ENCODE results near the gene SPATA12.
A peak's percentile ranks its signal among the peaks of the same experiment; 100 is the strongest.

The SPATA12 gene

DNA sequence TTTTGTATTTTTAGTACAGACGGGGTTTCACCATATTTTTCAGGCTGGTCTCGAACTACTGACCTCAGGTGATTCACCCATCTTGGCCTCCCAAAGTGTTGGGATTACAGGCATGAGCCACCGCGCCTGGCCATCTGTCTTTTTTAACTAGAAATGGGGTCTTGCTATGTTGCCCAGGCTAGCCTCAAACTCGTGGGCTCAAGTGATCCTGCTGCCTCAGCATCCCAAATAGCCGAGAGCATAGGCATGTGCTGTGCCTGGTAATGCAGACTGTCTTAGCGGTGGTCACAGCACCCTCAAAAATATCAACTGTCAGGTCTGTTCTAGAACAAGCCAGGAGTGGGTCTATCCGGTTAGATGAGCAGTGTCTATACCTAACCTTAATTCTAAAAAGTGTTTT, 48.2 kb downstream of the SPATA12 start:
- Histone ChIP-seq H3K9me3 (ENCODE audit: control insufficient read depth, low read length) (no peaks in the 10 kb centered on the region), H3K4me2 (ENCODE audit: low read length) (no peak overlapping the region), H3K79me2 (no peaks in the 10 kb centered on the region), H3K4me3 (ENCODE audit: low read depth, low read length) (no peak overlapping the region), H3K36me3 (ENCODE audit: control insufficient read depth, insufficient read depth, low read length) (no peaks in the 10 kb centered on the region), H3K4me1 (peaks cover 11% of the 10 kb centered on the region), H3K27me3 (ENCODE audit: control insufficient read depth, insufficient read depth, low read length) (no peaks in the 10 kb centered on the region), H3K9ac (no peak overlapping the region), H2AFZ (no peak overlapping the region), H3K27ac (no peak overlapping the region)
- TF ChIP-seq, protein P1, sequence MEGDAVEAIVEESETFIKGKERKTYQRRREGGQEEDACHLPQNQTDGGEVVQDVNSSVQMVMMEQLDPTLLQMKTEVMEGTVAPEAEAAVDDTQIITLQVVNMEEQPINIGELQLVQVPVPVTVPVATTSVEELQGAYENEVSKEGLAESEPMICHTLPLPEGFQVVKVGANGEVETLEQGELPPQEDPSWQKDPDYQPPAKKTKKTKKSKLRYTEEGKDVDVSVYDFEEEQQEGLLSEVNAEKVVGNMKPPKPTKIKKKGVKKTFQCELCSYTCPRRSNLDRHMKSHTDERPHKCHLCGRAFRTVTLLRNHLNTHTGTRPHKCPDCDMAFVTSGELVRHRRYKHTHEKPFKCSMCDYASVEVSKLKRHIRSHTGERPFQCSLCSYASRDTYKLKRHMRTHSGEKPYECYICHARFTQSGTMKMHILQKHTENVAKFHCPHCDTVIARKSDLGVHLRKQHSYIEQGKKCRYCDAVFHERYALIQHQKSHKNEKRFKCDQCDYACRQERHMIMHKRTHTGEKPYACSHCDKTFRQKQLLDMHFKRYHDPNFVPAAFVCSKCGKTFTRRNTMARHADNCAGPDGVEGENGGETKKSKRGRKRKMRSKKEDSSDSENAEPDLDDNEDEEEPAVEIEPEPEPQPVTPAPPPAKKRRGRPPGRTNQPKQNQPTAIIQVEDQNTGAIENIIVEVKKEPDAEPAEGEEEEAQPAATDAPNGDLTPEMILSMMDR (IDR thresholded peaks at IDR 0.05): no peak

DNA sequence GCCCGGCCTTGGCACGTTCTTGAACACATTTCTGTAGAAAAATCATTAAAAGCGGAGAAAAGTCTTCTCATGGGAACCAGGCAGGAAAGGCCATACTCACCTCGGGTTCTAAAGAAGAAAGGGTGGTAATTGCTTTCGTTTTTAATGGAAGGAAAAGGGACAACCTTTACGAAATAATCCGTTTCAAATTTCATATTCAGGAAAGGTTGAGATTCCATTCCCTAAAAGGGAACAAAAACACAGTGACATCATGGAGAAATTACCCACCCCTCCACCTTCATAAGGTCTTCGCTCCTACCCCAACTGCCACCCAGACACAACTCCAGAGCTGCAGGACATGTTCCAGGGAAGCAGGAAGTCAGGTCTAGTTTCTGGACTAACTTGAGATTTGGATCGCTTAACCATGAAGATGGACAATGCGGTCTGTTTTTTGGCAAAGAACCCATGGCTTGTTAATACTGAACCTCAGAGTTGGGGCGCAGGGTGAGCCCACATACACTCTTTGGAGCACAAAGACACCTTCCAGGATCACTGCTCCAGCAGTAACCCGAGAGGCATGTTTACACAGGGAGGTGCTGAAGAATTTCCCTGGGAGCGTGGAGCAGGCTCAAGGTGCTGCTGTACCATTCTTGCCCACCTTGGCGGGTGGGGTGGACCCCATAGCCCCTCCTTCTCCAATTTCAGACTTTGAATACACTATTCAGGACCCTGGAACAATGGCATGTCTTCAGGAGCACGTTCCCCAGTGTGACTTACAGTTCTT, 49.2 kb downstream of the SPATA12 start:
- H3K79me2 ChIP-seq: no peaks in the 10 kb centered on the region
- H2AFZ ChIP-seq: peak overlapping the region; percentile 42
- no peaks in the 10 kb centered on the region for H3K27me3 ChIP-seq (ENCODE audit: control insufficient read depth, insufficient read depth, low read length)
- TF ChIP-seq, protein P1 (IDR thresholded peaks at IDR 0.05): no peak
- no peaks in the 10 kb centered on the region for H3K36me3 ChIP-seq (ENCODE audit: control insufficient read depth, insufficient read depth, low read length)
- H3K4me3 ChIP-seq (ENCODE audit: low read depth, low read length): no peak overlapping the region
- H3K27ac ChIP-seq: peak overlapping the region; percentile 3
- peak overlapping the region; percentile 32 for H3K4me2 ChIP-seq (ENCODE audit: low read length)
- no peaks in the 10 kb centered on the region for H3K9me3 ChIP-seq (ENCODE audit: control insufficient read depth, low read length)
- H3K9ac ChIP-seq: no peak overlapping the region
- peaks cover 11% of the 10 kb centered on the region for H3K4me1 ChIP-seq

DNA sequence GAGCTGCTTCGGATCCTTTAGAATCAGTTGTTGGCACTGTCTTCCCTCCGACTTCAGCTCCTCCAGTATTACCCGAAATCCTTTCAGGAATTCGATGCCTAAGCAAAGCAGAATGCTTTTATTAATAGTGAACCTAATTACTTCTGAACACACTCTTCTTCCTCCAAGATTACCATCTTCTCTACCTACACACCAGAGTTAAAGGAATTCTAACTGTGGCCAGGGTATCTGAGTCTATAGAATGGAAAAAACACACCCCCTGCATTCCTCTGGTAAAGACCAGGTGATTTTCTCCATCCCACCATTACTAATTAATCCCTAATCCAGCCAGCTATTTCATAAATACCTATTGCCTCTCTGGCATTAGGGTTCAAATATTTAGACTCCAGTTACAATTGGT, 49.8 kb downstream of the SPATA12 start:
- no peaks in the 10 kb centered on the region for H3K27me3 ChIP-seq (ENCODE audit: control insufficient read depth, insufficient read depth, low read length)
- no peaks in the 10 kb centered on the region for H3K9me3 ChIP-seq (ENCODE audit: control insufficient read depth, low read length)
- H3K79me2 ChIP-seq: no peaks in the 10 kb centered on the region
- peak overlapping the region; percentile 3 for H3K27ac ChIP-seq
- H2AFZ ChIP-seq: peak overlapping the region; percentile 42
- H3K4me2 ChIP-seq (ENCODE audit: low read length): no peak overlapping the region
- no peaks in the 10 kb centered on the region for H3K36me3 ChIP-seq (ENCODE audit: control insufficient read depth, insufficient read depth, low read length)
- H3K9ac ChIP-seq: no peak overlapping the region
- TF ChIP-seq, protein P1 (IDR thresholded peaks at IDR 0.05): no peak
- H3K4me1 ChIP-seq: peaks cover 11% of the 10 kb centered on the region
- no peak overlapping the region for H3K4me3 ChIP-seq (ENCODE audit: low read depth, low read length)

DNA sequence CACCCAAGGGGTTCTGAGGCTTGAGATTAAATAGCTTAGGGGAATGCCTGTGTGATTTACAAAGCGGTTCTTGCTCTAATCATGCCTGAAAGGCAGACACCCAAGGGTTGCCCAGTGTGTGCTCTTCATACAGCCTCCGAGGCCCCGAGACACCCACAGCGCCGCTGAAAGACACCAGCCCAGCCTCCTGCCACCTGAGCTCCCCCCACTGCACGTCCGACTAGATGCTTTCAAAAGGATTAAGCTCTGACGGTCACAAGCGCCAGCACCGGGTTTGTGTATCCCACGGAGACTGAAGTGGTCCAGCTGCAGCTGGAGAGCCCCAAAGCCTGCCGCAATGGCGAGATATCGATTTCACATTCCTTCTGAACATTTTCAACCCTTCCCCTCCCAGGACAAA, 50.3 kb downstream of the SPATA12 start:
- H3K27ac ChIP-seq: no peak overlapping the region
- no peaks in the 10 kb centered on the region for H3K27me3 ChIP-seq (ENCODE audit: control insufficient read depth, insufficient read depth, low read length)
- no peak overlapping the region for H2AFZ ChIP-seq
- peaks cover 11% of the 10 kb centered on the region for H3K4me1 ChIP-seq
- no peaks in the 10 kb centered on the region for H3K36me3 ChIP-seq (ENCODE audit: control insufficient read depth, insufficient read depth, low read length)
- no peak overlapping the region for H3K4me2 ChIP-seq (ENCODE audit: low read length)
- no peak overlapping the region for H3K4me3 ChIP-seq (ENCODE audit: low read depth, low read length)
- TF ChIP-seq, protein P1 (IDR thresholded peaks at IDR 0.05): no peak
- H3K9me3 ChIP-seq (ENCODE audit: control insufficient read depth, low read length): no peaks in the 10 kb centered on the region
- H3K9ac ChIP-seq: no peak overlapping the region
- no peaks in the 10 kb centered on the region for H3K79me2 ChIP-seq

DNA sequence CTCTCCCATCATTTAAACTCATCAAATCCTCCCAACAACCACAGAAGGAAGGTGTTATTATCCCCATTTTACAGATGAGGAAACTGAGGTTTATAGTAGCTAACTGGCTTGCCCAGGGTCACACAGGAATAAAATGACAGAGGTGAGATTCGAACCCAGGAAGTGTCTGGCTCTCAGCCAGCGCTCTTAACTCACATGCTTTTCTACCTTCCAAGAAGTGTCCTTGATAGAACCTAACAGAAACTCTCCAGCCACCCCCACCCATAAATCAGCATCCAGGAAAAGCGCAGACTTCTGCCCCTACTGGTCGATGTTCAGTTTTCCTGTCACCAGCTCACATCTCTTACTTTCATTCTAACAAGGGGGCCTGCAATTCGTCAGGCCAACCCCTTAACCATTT, 51.7 kb downstream of the SPATA12 start:
- Histone ChIP-seq H3K4me1 (peaks cover 11% of the 10 kb centered on the region), H3K4me2 (ENCODE audit: low read length) (no peak overlapping the region), H2AFZ (no peak overlapping the region), H3K36me3 (ENCODE audit: control insufficient read depth, insufficient read depth, low read length) (no peaks in the 10 kb centered on the region), H3K9ac (no peak overlapping the region), H3K4me3 (ENCODE audit: low read depth, low read length) (no peak overlapping the region), H3K79me2 (no peaks in the 10 kb centered on the region), H3K27me3 (ENCODE audit: control insufficient read depth, insufficient read depth, low read length) (no peaks in the 10 kb centered on the region), H3K27ac (no peak overlapping the region), H3K9me3 (ENCODE audit: control insufficient read depth, low read length) (no peaks in the 10 kb centered on the region)
- TF ChIP-seq, protein P1 (IDR thresholded peaks at IDR 0.05): no peak
